Iris pigment epithelial cell (primary cell): ENCODE measurements around the gene EXOSC6.
"Not testable (repeated sequence)": the region's sequence is repeated elsewhere in the genome, so short reads cannot be mapped to it uniquely, and the experiment has no call there.

Experiments
- DNase-seq: peaks from one replicate; pipeline ENCODE4 v3.0.0-alpha.2; 2011; ENCODE audit warnings: low read depth

Gene EXOSC6

GRCh38 chr16:70251629-70252354 is at the start of gene EXOSC6:
Gene EXOSC6 (minus strand): TSS chr16:70251940. CDS start chr16:70251900, 40 bp downstream.
- DNase-seq = peak; percentile 94

DNA sequence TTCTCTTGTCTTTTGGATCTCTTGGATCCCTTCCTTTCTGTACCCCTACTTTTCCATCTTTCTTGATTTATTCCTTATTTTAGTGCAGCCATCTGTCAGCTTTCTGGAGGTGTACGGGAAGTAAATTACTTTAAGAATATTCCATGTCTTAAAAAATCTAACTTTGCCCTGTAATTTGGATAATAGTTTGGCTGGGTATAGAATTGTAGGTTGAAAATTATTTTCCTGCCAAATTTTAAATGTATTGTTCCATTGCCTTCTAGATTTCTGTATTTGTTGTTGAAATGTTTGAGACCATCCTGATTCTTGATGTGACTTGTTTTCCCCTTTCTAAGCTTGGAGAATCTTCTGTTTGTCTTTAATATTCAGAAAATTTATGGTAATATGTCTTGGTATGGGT is 49.4 kb upstream of the EXOSC6 start:
- DNase-seq = no peak

DNA sequence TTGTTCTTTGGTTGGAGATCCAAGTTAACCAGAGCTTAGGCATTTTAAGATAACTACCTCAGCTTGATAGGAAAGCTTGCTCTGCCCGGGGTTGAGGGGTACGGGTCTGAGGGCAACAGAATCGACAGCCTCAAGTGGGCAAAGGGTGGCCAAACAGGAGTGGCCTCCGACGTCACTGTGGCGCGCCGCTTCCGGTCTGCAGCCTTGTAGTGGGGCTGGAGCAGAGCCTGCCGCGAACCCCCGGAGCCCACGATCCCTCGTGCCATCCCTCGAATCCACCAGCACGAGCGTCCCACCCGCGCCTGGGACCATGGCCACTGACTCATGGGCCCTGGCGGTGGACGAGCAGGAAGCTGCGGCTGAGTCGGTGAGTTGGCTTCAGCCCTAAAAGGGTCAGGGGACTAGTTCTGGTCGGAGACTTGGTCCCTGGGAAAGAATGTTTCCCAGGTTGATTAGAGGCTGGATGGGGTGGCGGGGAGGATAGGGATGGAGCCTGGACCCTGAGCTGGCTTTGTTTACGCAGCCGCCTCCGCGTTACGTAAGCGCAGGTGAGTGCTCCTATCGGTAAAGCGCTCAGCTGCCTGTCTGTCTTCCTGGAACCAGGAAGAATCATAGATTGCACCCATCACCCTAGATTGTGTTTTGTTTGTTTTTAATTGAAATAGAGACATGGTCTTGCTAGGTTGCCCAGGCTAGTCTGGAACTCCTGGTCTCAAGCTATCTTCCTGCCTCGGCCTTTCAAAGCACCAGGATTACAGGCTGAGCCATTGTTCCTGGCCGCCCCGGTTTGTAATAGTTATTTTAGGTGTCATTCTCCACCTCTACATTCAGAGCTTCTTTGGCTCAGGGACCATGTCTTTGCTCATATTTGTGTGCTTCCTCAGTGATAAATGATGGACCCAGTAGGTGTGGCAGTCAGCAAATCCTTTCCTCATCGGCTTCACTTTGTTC is 47.5 kb upstream of the EXOSC6 start, which contains the start of gene DDX19B:
Gene DDX19B (plus strand): TSS at position 199 of the 951 bp plus-strand sequence. CDS start 112 bp downstream, at position 311.
- DNase-seq = peak; percentile 62

DNA sequence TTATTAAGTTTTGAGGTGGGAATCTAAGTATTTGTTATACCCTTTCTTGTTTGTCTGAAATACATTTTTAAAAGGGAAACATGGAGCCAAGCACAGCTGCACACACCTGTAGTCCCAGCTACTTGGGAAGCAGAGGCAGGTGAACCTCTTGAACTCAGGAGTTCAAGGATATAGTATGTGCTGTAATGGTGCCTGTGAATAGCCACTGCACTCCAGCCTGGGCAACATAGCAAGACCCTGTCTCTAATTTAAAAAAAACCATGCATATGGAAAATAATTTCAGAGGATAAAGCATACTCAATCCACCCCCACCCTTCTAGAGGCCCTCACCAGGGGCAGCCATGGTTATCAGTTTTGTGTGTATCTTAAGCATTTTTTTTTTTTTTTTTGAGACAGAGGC is 43.9 kb upstream of the EXOSC6 start:
- DNase-seq = no peak

DNA sequence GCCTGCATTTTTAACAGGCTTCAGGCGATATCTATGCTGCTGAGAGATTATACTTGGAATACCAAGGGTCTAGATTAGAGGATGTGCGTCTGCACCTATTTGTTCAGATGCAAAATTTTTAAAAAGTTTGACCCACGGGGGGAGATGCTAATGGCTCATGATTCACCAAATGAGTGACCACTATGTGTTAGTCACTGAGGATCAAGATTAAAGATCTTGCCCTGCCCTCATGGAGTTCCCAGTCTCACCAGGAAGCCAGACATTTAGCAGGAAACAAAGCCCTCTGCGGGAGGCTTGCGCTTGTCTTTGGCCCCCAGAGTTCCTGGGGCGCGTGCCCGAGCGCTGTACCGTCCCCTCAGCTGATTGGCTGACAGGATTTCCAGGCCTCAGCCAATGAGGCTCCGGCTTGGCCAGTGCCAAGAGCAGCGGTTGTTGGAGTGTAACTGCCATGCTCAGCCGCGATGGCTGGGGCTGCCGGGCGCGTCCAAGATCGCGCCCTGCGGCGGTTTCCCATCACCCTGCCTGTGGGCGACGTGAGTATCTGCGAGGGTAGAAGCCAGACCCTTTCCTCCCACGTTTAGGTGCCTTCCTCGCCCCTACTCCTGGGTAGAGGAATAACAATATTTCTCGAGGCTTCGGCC is 42.8 kb upstream of the EXOSC6 start:
- DNase-seq = no peak

DNA sequence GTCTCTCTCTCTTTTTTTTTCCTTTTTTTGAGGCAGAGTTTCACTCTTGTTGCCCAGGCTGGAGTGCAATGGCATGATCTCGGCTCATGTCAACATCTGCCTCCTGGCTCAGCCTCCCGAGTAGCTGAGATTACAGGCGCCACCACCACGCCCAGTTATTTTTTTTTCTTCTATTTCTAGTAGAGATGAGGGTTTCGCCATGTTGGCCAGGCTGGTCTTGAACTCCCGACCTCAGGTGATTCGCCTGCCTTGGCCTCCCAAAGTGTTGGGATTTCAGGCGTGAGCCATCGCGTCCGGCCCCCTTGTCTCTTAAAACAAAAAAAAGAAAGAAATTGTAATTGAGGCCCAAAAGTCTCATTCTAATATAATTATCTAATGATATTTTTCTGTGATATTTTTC is 40.4 kb upstream of the EXOSC6 start:
- DNase-seq = not testable (repeated sequence)

GRCh38 chr16:70290949-70291519 is 39.3 kb upstream of the EXOSC6 start:
- DNase-seq = peak; percentile 35

DNA sequence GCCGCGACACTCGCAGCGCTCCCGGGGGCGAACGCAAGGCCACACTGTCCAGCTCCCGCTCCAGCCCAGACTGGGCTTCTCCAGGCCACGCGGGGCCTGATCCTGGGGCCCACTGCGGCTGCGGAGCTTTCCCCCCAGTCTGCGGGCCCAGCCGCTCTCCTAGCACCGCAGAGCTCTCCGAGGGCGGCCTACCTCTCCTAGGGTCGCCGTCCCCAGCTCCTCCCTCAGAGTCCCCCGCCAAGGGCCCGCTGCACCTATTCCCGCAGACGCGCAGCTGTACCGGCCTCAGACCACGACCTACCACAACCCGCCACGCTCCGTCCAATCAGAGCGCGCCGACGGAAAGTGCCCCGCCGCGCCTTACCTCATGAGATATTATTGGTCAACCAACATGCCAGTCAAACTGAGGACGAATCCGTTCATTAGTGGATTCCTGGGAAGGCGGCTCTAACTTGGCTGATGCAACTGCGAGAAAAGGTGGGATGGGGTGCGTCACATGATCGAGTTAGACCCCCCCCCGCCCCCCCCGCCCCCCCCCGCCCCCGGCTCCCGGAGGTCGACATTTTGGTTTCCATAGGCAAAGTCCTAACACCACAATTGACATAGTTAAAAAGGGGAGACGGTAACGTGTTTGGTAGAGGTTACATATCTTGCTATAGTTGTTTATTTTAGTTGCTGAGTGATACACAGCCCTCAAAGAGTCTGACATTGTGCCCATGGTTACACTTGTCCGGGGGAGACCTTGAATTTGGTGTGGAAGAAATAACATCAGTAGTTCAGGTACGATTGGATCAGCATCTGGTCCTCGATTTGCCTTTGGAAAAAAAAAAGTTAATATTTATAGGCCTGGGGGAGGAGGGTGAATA is 37.7 kb upstream of the EXOSC6 start, which contains the start of gene AARS1:
Gene AARS1 (minus strand): TSS at position 278 of the 866 bp plus-strand sequence. CDS start 6,743 bp downstream, outside the sequence.
- peak; percentile 100 for DNase-seq

GRCh38 chr16:70287304-70287971 is 35.7 kb upstream of the EXOSC6 start:
- not testable (repeated sequence) for DNase-seq

GRCh38 chr16:70276392-70276791 is 24.7 kb upstream of the EXOSC6 start:
- DNase-seq = no peak

- DNase-seq = no peak
Measured at GRCh38 chr16:70271696-70272095, 20.0 kb upstream of the EXOSC6 start.

DNA sequence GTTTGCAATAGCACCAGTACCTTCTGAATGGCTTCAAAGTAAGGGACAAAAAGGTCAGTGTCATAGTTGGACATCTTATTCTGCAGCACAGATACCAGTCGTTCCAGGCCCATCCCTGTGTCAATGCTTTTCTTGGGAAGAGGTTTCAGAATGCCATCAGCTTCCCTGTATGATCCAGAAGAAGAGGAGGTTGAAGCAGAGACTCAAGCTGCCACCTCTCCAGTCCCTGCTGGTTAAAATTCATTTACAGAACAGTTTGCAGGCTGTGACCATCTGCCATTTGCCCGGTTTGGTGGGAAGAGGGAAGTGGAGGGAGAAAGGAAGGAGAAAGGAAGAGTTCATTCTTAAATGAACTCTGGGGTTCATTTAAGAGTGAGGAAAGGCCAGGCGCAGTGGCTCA is 18.4 kb upstream of the EXOSC6 start:
- DNase-seq = no peak

- DNase-seq = no peak
Measured at GRCh38 chr16:70269471-70269870, 17.7 kb upstream of the EXOSC6 start.

GRCh38 chr16:70267922-70268321 is 16.2 kb upstream of the EXOSC6 start:
- DNase-seq = not testable (repeated sequence)

DNA sequence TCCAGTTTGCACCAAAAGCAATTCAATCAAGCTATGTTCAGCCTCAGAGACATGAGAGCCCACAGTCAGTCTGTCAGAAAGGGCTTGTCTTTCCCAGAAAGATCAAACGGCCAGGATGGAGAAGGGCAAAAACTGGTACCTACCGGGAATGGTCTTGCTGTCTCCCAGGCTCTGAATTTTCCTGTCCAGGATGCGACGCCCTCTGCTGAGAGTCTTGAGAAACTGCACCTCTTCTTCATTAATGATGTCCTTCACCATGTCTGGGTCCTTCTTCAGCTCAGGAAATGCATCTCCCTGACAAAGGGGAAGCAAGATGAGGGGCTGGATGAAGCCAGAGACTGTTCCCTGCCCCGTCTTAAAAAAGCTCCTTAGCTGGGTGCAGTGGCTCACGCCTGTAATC is 15.8 kb upstream of the EXOSC6 start:
- DNase-seq = peak; percentile 61

- not testable (repeated sequence) for DNase-seq
Measured at GRCh38 chr16:70259903-70260302, 8.2 kb upstream of the EXOSC6 start.

DNA sequence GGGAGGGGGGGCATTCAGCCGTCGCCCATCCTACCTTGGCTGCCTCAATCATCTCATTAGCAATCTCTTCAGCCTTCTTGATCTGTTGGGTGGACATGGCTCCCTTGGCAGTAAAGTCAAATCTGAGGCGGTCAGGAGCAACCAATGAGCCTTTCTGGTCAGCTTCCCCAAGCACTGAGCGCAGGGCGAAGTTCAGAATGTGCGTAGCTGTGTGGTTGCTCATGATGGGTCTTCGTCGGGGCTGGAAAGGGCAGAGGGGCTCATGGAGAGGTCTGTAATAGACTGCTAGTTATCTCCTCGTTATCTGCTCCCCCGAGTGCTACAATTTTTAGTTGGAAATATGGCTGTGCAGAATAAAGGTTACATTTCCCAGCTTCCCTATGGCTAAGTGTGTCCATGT is 7.2 kb upstream of the EXOSC6 start:
- no peak for DNase-seq

GRCh38 chr16:70258065-70258464 is 6.3 kb upstream of the EXOSC6 start:
- no peak for DNase-seq

DNA sequence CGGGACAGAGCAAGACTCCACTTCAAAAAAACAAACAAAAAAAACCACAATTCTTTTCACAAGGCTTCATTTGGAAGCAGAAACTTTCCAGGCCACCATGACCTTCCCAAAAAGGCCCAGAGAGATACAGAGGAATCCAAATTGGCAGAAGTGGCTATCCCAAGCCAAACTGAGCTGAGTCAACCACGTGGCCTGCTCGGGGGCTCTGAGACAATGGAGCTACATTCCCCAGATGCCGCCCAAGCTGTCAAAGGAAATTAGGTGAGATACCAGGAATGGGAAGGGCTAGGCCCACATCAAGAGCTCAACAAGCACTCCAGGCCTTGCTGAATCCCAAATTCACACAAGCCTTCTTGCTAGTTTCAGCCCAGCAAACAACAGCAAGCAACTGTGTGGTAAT is 5.7 kb upstream of the EXOSC6 start:
- DNase-seq = no peak

GRCh38 chr16:70255574-70255973 is 3.8 kb upstream of the EXOSC6 start:
- DNase-seq = no peak

DNA sequence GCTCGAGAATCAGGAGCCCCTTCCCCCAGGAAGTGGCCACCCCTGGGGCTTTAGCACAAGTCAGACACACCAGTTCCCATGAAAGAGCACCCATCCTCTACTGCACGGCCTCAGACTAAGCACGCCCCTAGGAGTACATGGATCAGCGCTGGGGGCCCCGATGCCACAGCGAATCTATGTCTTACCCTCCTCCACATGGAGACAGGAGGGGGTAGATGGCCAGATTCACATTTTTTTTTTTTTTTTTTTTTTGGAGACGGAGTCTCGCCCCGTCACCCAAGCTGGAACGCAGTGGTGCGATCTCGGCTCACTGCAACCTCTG is 3.2 kb upstream of the EXOSC6 start:
- DNase-seq = no peak
